Stimulated activated CD8-positive, alpha-beta memory T cell treated with anti-CD3 and anti-CD28 coated beads, Interleukin-2, amount 100 ng/mL, for 1 hour (primary cell): ENCODE results near the gene MGAT3.

ENCODE experiments used
- DNase-seq, 2 donors: peaks; one replicate each; pipeline ENCODE4 v3.0.0-alpha.2; 2020; ENCODE audit warnings: low read depth in 2 of 2

Gene MGAT3

GRCh38 chr22:39428597-39429071 is 28.2 kb upstream of the MGAT3 start:
- no peak for DNase-seq

- DNase-seq, result no peak
These were observed 27.6 kb upstream of the MGAT3 start for GRCh38 chr22:39429186-39429585.

GRCh38 chr22:39429916-39430575 is 26.8 kb upstream of the MGAT3 start:
- DNase-seq, result no peak

GRCh38 chr22:39430576-39431150 is 26.1 kb upstream of the MGAT3 start:
- no peak for DNase-seq

GRCh38 chr22:39431216-39431801 is 25.5 kb upstream of the MGAT3 start:
- DNase-seq, result no peak

- no peak for DNase-seq
These were observed 25.0 kb upstream of the MGAT3 start for GRCh38 chr22:39431821-39432251.

- no peak for DNase-seq
These were observed 24.4 kb upstream of the MGAT3 start for GRCh38 chr22:39432361-39432811.

GRCh38 chr22:39433476-39434242 is 23.2 kb upstream of the MGAT3 start:
- no peak for DNase-seq

- DNase-seq, result no peak
These were observed 22.6 kb upstream of the MGAT3 start for GRCh38 chr22:39434243-39434653.

GRCh38 chr22:39434721-39435120 is 22.1 kb upstream of the MGAT3 start:
- DNase-seq, result no peak

- DNase-seq, result no peak
These were observed 21.2 kb upstream of the MGAT3 start for GRCh38 chr22:39435616-39436015.

GRCh38 chr22:39437791-39438704 is 18.8 kb upstream of the MGAT3 start:
- DNase-seq, result no peak

- DNase-seq, result no peak
These were observed 17.6 kb upstream of the MGAT3 start for GRCh38 chr22:39439170-39439569.

- no peak for DNase-seq
These were observed 13.4 kb upstream of the MGAT3 start for GRCh38 chr22:39443398-39443797.

GRCh38 chr22:39444247-39444800 is 12.5 kb upstream of the MGAT3 start:
- no peak for DNase-seq

GRCh38 chr22:39444937-39445465 is 11.8 kb upstream of the MGAT3 start:
- no peak for DNase-seq

- DNase-seq, result no peak
These were observed 11.1 kb upstream of the MGAT3 start for GRCh38 chr22:39445678-39446077.

- no peak for DNase-seq
These were observed 10.5 kb upstream of the MGAT3 start for GRCh38 chr22:39446239-39446721.

- no peak for DNase-seq
These were observed 8.4 kb upstream of the MGAT3 start for GRCh38 chr22:39448205-39449054.

GRCh38 chr22:39449708-39450107 is 7.1 kb upstream of the MGAT3 start:
- no peak for DNase-seq
